HCT116 (cell line): ENCODE results near the gene DCTN4. TPM values are rescaled to one million over a fixed set of nuclear protein-coding genes. Genes with fewer than 3 reads are reported as not detected.

ENCODE experiments used
- ATAC-seq: fragments of 200-7000 bp; cut with Tn5 transposase; 2 replicates; pipeline ENCODE4 v1.9.1; 2020; ENCODE audit warnings: mild to moderate bottlenecking, moderate library complexity
- BruUV-seq: library from RNA; stranded (reverse); fragments of 400-500 nt; replicated peaks from 2 replicates; lab custom pipeline; 2021; lab: Mats Ljungman, UMichigan
- CTCF ChIA-PET: fragments of 300-600 bp; sonication (Branson Sonifier 250); formaldehyde crosslinking; loops from one replicate; lab custom pipeline; 2021; ENCODE audit warnings: antibody characterized with exemption; lab: Charles Lee
- POLR2A ChIA-PET: fragments of 300-600, 350-600 bp; sonication (Branson Sonifier 250); formaldehyde crosslinking; loops from one replicate; lab custom pipeline; 2021; ENCODE audit warnings: antibody characterized with exemption; lab: Charles Lee
- RAD21 ChIA-PET, 2 experiments: fragments of 300-600 bp; sonication (Branson Sonifier 250); formaldehyde crosslinking; loops; one replicate each; lab custom pipeline; 2023; ENCODE audit warnings: low total read pairs in 2 of 2; ENCODE audit not compliant: uncharacterized antibody in 2 of 2, unreplicated experiment in 2 of 2, low non-redundant PET in 1 of 2; lab: Charles Lee
- DNase-seq: peaks from one replicate; pipeline ENCODE4 v3.0.0-alpha.2; 2010; ENCODE audit warnings: low read depth, low spot score
- H2AFZ ChIP-seq: fragments of 200-600 bp; shearing (Covaris generic), sonication (generic); 2 replicates; pipeline ENCODE4 v1.6.1; 2017; ENCODE audit warnings: low read depth, mixed run types, mixed read lengths, antibody characterized with exemption, low read length; ENCODE audit not compliant: poor library complexity, severe bottlenecking
- H3K27ac ChIP-seq: 2 replicates; pipeline ENCODE4 v1.5.1; 2012; ENCODE audit warnings: low read depth, low read length
- H3K27me3 ChIP-seq: fragments of 200-600 bp; sonication (generic); 2 replicates; pipeline ENCODE4 v1.6.1; 2016; ENCODE audit warnings: mixed run types, low read length, mixed read lengths; ENCODE audit not compliant: insufficient read depth
- H3K36me3 ChIP-seq, 2 experiments: fragments of 200-500 bp in 1 of 2; fragments of 200-600 bp in 1 of 2; sonication (Bioruptor generic) in 1 of 2; sonication (generic) in 1 of 2; 2 replicates each; pipeline versions ENCODE4 v1.5.1 to v1.6.1; 2014 to 2016; ENCODE audit warnings: low read length in 2 of 2, inconsistent platforms in 1 of 2, mixed read lengths in 1 of 2, mixed run types in 1 of 2; ENCODE audit not compliant: insufficient read depth in 2 of 2, control insufficient read depth in 1 of 2
- H3K4me1 ChIP-seq, 2 experiments: fragments of 200-600 bp in 1 of 2; sonication (generic) in 1 of 2; 2 replicates each; pipeline versions ENCODE4 v1.5.1 to v1.6.1; 2012 to 2017; ENCODE audit warnings: low read length in 2 of 2, inconsistent platforms in 1 of 2, mild to moderate bottlenecking in 1 of 2, mixed read lengths in 1 of 2, mixed run types in 1 of 2, moderate library complexity in 1 of 2; ENCODE audit not compliant: insufficient read depth in 2 of 2, control insufficient read depth in 1 of 2
- H3K4me2 ChIP-seq: fragments of 200-600 bp; sonication (generic); 2 replicates; pipeline ENCODE4 v1.6.1; 2017; ENCODE audit warnings: mixed run types, low read length, mixed read lengths
- H3K4me3 ChIP-seq, 2 experiments: fragments of 200-600 bp in 1 of 2; sonication (generic) in 1 of 2; replicated peaks in 1 of 2; 2 replicates each; pipeline ENCODE4 v1.5.1; 2011 to 2016; ENCODE audit warnings: low read length in 2 of 2, control low read depth in 1 of 2, low read depth in 1 of 2, mild to moderate bottlenecking in 1 of 2, mixed read lengths in 1 of 2, mixed run types in 1 of 2
- H3K79me2 ChIP-seq: fragments of 200-600 bp; sonication (generic); 2 replicates; pipeline ENCODE4 v1.6.1; 2017; ENCODE audit warnings: mild to moderate bottlenecking, mixed run types, low read length, moderate library complexity, mixed read lengths; ENCODE audit not compliant: insufficient read depth
- H3K9ac ChIP-seq: fragments of 200-600 bp; sonication (generic); 2 replicates; pipeline ENCODE4 v1.6.1; 2016; ENCODE audit warnings: low read length, mixed read lengths
- H3K9me2 ChIP-seq: fragments of 200-600 bp; sonication (generic), shearing (Covaris generic); 2 replicates; pipeline ENCODE4 v1.6.1; 2017; ENCODE audit warnings: mixed run types, mild to moderate bottlenecking, moderate library complexity; ENCODE audit not compliant: insufficient read depth
- H3K9me3 ChIP-seq, 2 experiments: fragments of 200-500 bp in 1 of 2; fragments of 200-600 bp in 1 of 2; sonication (Bioruptor generic) in 1 of 2; sonication (generic) in 1 of 2; 2 replicates each; pipeline ENCODE4 v1.6.1; 2014 to 2017; ENCODE audit warnings: low read length in 2 of 2, mixed read lengths in 2 of 2, inconsistent platforms in 1 of 2, low read depth in 1 of 2, mild to moderate bottlenecking in 1 of 2, mixed run types in 1 of 2, moderate library complexity in 1 of 2; ENCODE audit not compliant: control insufficient read depth in 1 of 2, insufficient read depth in 1 of 2
- H4K20me1 ChIP-seq: fragments of 200-600 bp; sonication (generic), shearing (Covaris generic); 2 replicates; pipeline ENCODE4 v1.6.1; 2017; ENCODE audit warnings: mixed run types, mild to moderate bottlenecking, moderate library complexity; ENCODE audit not compliant: insufficient read depth
- ATF3 ChIP-seq: IDR thresholded peaks from 2 replicates; pipeline ENCODE4 v1.6.1; 2012
- CBX3 ChIP-seq: IDR thresholded peaks from 2 replicates; pipeline ENCODE4 v1.6.1; 2012; ENCODE audit warnings: low read depth
- CEBPB ChIP-seq: IDR thresholded peaks from 2 replicates; pipeline ENCODE4 v1.6.1; 2012; ENCODE audit warnings: low read depth
- CTCF ChIP-seq, 3 experiments: fragments of 200-600 bp in 1 of 3; sonication (generic) in 1 of 3; IDR thresholded peaks in 2 of 3; conservative IDR thresholded peaks in 1 of 3; 2 replicates each; pipeline ENCODE4 v1.5.1; 2012 to 2017; ENCODE audit warnings: low read depth in 2 of 3, low read length in 2 of 3, antibody characterized with exemption in 1 of 3, borderline replicate concordance in 1 of 3, control low read depth in 1 of 3, mild to moderate bottlenecking in 1 of 3, mixed read lengths in 1 of 3, mixed run types in 1 of 3, moderate library complexity in 1 of 3; ENCODE audit not compliant: insufficient read depth in 1 of 3
- EGR1 ChIP-seq: IDR thresholded peaks from 2 replicates; pipeline ENCODE4 v1.6.1; 2012; ENCODE audit warnings: low read depth
- ELF1 ChIP-seq: IDR thresholded peaks from 2 replicates; pipeline ENCODE4 v1.6.1; 2012; ENCODE audit warnings: low read depth, borderline replicate concordance
- EZH2phosphoT487 ChIP-seq: fragments of 200-600 bp; IDR thresholded peaks from 2 replicates; pipeline ENCODE4 v1.6.1; 2018; ENCODE audit warnings: antibody characterized with exemption, borderline replicate concordance
- FOSL1 ChIP-seq: IDR thresholded peaks from 2 replicates; pipeline ENCODE4 v1.6.1; 2012; ENCODE audit warnings: low read depth
- JUND ChIP-seq: IDR thresholded peaks from 2 replicates; pipeline ENCODE4 v1.6.1; 2012
- MAX ChIP-seq: IDR thresholded peaks from 2 replicates; pipeline ENCODE4 v1.6.1; 2012
- POLR2A ChIP-seq: IDR thresholded peaks from 2 replicates; pipeline ENCODE4 v1.7.0; 2011; ENCODE audit warnings: borderline replicate concordance; ENCODE audit not compliant: insufficient read depth, insufficient read length; ENCODE audit errors: extremely low read depth
- POLR2AphosphoS5 ChIP-seq: IDR thresholded peaks from 2 replicates; pipeline ENCODE4 v1.6.1; 2011; ENCODE audit warnings: mild to moderate bottlenecking, low read depth, low read length, moderate library complexity
- REST ChIP-seq: IDR thresholded peaks from 2 replicates; pipeline ENCODE4 v1.6.1; 2012; ENCODE audit warnings: low read depth
- SIN3A ChIP-seq: IDR thresholded peaks from 2 replicates; pipeline ENCODE4 v1.6.1; 2012; ENCODE audit warnings: low read depth
- SP1 ChIP-seq: IDR thresholded peaks from 2 replicates; pipeline ENCODE4 v1.6.1; 2012; ENCODE audit warnings: low read depth
- SRF ChIP-seq: IDR thresholded peaks from 2 replicates; pipeline ENCODE4 v1.6.1; 2012; ENCODE audit warnings: low read depth
- TCF7L2 ChIP-seq: IDR thresholded peaks from 2 replicates; pipeline ENCODE4 v1.7.0; 2011; ENCODE audit warnings: borderline replicate concordance, inconsistent platforms; ENCODE audit not compliant: insufficient read depth, insufficient read length; ENCODE audit errors: extremely low read depth
- ZBTB33 ChIP-seq: IDR thresholded peaks from 2 replicates; pipeline ENCODE4 v1.6.1; 2011; ENCODE audit warnings: mild to moderate bottlenecking, low read length, moderate library complexity; ENCODE audit not compliant: insufficient replicate concordance; ENCODE audit errors: extremely low read depth
- intact Hi-C: fragments of 100-400 bp; cut with micrococcal nuclease; formaldehyde crosslinking; loops from 2 replicates; pipeline ENCODE4 v1.10.0; 2022
- total RNA-seq: library from RNA; stranded (reverse); gene quantifications from one replicate; pipeline ENCODE4 v1.2.1, GENCODE V29; 2021; ENCODE audit not compliant: unreplicated experiment

The DCTN4 gene
- total RNA-seq, 1 experiment from 2014 or later = 78.8 TPM

GRCh38 chr5:150750469-150750868 lies 8.3 kb downstream of the DCTN4 start:
- H4K20me1 ChIP-seq = 0 out of 2 replicates have a peak, but pooled peaks cover 5% of the 10 kb centered on the region
- no peaks in the 10 kb centered on the region for H3K9me3 ChIP-seq
- no peaks in the 10 kb centered on the region for H3K27me3 ChIP-seq
- intact Hi-C loops = no loop called here
- no peak overlapping the region for H3K9ac ChIP-seq
- peaks cover 30 to 42% of the 10 kb centered on the region in 2 experiments for H3K36me3 ChIP-seq
- no peak overlapping the region for H3K4me3 ChIP-seq
- H3K4me2 ChIP-seq = no peak overlapping the region
- no peak overlapping the region for H2AFZ ChIP-seq
- H3K4me1 ChIP-seq = no peaks in the 10 kb centered on the region
- DNase-seq (no peak), ATAC-seq (no peak)
- H3K27ac ChIP-seq = no peak overlapping the region
- no peaks in the 10 kb centered on the region for H3K9me2 ChIP-seq
- POLR2A ChIA-PET = no interaction called here
- CTCF ChIA-PET = no interaction called here
- RAD21 ChIA-PET = no interaction called here
- H3K79me2 ChIP-seq = peaks cover 65% of the 10 kb centered on the region
- BruUV-seq = no TSS peak
- no peak for TF ChIP-seq FOSL1
- TF ChIP-seq EGR1 = no peak
- TF ChIP-seq EZH2phosphoT487 = no peak
- no peak for TF ChIP-seq ZBTB33
- TF ChIP-seq ELF1 = no peak
- TF ChIP-seq CBX3 = no peak
- no peak for TF ChIP-seq REST
- TF ChIP-seq POLR2AphosphoS5 = no peak
- TF ChIP-seq ATF3 = no peak
- no peak for TF ChIP-seq TCF7L2
- no peak for TF ChIP-seq SP1
- no peak for TF ChIP-seq JUND
- TF ChIP-seq MAX = no peak
- no peak for TF ChIP-seq SRF
- no peak for TF ChIP-seq SIN3A
- TF ChIP-seq CTCF (IDR thresholded peaks at IDR 0.05 in 2 of 3, conservative IDR thresholded peaks at IDR 0.05 in 1 of 3; ENCODE audit: borderline replicate concordance in 1 of 3, insufficient read depth in 1 of 3, low read depth in 2 of 3, low read length in 2 of 3) = no peak
- no peak for TF ChIP-seq CEBPB
- no peak for TF ChIP-seq POLR2A
